ENCODE results near the gene MUC6. TPM values are rescaled to one million over a fixed set of nuclear protein-coding genes. Genes with fewer than 3 reads are reported as not detected.

The MUC6 gene
- total and polyA plus RNA-seq, 9 of the 15 experiments (the other 6 are each of a cell fraction or from before 2014, with no cell fraction given): not detected

- TF ChIP-seq EP300 (IDR thresholded peaks at IDR 0.05; ENCODE audit: low read length) (no peak), ESRRB (CRISPR knock-in tag; IDR thresholded peaks at IDR 0.05; ENCODE audit: borderline replicate concordance) (no peak)
Observed at GRCh38 chr11:1049431-1049891, 12.9 kb upstream of the MUC6 start (continued).

DNA sequence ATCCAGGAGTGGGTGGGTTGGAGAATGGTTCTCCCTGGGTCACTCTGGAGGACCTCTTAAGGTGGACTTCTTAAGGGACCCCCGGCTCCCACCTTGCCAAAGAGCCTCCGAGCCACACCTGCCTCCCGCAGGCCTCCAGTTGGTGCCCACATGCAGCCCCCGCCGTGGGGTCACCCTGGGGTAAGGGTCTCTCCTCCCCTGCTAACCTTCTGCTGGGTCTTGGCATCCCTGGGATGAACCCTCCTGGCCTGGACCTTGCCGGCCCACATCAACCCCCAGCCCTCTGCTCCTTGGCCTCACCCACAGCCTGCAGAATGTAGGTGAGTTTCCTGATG is 12.5 kb upstream of the MUC6 start:
- CTCF ChIA-PET (ENCODE audit: low intra/inter-chr PET ratio): no interaction called here
- no peak for TF ChIP-seq CSDE1 (IDR thresholded peaks at IDR 0.05)
- TF ChIP-seq MTA1 (IDR thresholded peaks at IDR 0.05; ENCODE audit: borderline replicate concordance): no peak
- TF ChIP-seq ARID1B (IDR thresholded peaks at IDR 0.05): no peak
- TF ChIP-seq SAFB (IDR thresholded peaks at IDR 0.05; ENCODE audit: borderline replicate concordance, low read depth, low read length): no peak
- no peak for TF ChIP-seq CEBPB (tag; IDR thresholded peaks at IDR 0.05)
- no peak for TF ChIP-seq STAT5A (IDR thresholded peaks at IDR 0.05; ENCODE audit: borderline replicate concordance, low read length)
- no peak for TF ChIP-seq ZNF444 (CRISPR knock-in tag; IDR thresholded peaks at IDR 0.05)
- no peak for TF ChIP-seq POLR2AphosphoS2 (IDR thresholded peaks at IDR 0.05; ENCODE audit: low read length)
- no peak for TF ChIP-seq KDM2B (CRISPR knock-in tag; IDR thresholded peaks at IDR 0.05)
- no peak for TF ChIP-seq SMARCC2 (IDR thresholded peaks at IDR 0.05; ENCODE audit: low read depth)
- no peak for TF ChIP-seq ZNF143 (CRISPR knock-in tag; IDR thresholded peaks at IDR 0.05)
- TF ChIP-seq PTTG1 (tag; IDR thresholded peaks at IDR 0.05; ENCODE audit: low read depth): no peak
- no peak for TF ChIP-seq KHSRP (IDR thresholded peaks at IDR 0.05)
- no peak for TF ChIP-seq RHOXF2B (CRISPR knock-in tag; conservative IDR thresholded peaks at IDR 0.05)
- TF ChIP-seq, protein P1, sequence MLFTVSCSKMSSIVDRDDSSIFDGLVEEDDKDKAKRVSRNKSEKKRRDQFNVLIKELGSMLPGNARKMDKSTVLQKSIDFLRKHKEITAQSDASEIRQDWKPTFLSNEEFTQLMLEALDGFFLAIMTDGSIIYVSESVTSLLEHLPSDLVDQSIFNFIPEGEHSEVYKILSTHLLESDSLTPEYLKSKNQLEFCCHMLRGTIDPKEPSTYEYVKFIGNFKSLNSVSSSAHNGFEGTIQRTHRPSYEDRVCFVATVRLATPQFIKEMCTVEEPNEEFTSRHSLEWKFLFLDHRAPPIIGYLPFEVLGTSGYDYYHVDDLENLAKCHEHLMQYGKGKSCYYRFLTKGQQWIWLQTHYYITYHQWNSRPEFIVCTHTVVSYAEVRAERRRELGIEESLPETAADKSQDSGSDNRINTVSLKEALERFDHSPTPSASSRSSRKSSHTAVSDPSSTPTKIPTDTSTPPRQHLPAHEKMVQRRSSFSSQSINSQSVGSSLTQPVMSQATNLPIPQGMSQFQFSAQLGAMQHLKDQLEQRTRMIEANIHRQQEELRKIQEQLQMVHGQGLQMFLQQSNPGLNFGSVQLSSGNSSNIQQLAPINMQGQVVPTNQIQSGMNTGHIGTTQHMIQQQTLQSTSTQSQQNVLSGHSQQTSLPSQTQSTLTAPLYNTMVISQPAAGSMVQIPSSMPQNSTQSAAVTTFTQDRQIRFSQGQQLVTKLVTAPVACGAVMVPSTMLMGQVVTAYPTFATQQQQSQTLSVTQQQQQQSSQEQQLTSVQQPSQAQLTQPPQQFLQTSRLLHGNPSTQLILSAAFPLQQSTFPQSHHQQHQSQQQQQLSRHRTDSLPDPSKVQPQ (CRISPR knock-in tag; IDR thresholded peaks at IDR 0.05; ENCODE audit: borderline replicate concordance): no peak
- Histone ChIP-seq H3K27me3 (ENCODE audit: control insufficient read depth in 2 of 2, insufficient read depth in 2 of 2, low read length in 2 of 2) (peaks cover 26 to 77% of the 10 kb centered on the region in 2 experiments), H2AFZ (ENCODE audit: low read depth, low read length) (no peak overlapping the region), H3K9me1 (ENCODE audit: control insufficient read depth, insufficient read depth, low read length) (no peaks in the 10 kb centered on the region), H3K9ac (ENCODE audit: insufficient read depth in 1 of 2, low read depth in 2 of 2, low read length in 2 of 2) (no peak overlapping the region), H3K4me1 (replicated peaks in 1 of 2; ENCODE audit: control insufficient read depth in 2 of 2, insufficient read depth in 2 of 2, low read length in 2 of 2) (peaks cover 0 to 47% of the 10 kb centered on the region in 2 experiments; a peak in 3 of 5 replicates), H3K4me3 (no peak overlapping the region), H3K4me2 (ENCODE audit: insufficient read depth, low read length) (no peak overlapping the region), H4K20me1 (replicated peaks; ENCODE audit: control insufficient read depth, insufficient read depth, low read length) (0 out of 2 replicates have a peak, but pooled peaks cover 8% of the 10 kb centered on the region), H3K79me2 (ENCODE audit: control insufficient read depth, insufficient read depth, low read length) (no peaks in the 10 kb centered on the region), H3K9me3 (replicated peaks; ENCODE audit: control insufficient read depth, insufficient read depth, low read depth, low read length) (no peaks in the 10 kb centered on the region), H3K36me3 (ENCODE audit: control insufficient read depth, insufficient read depth, low read length) (no peaks in the 10 kb centered on the region), H3K27ac (ENCODE audit: extremely low read depth, low read depth, low read length) (no peak overlapping the region)
- intact Hi-C loops (cut with micrococcal nuclease) (loop anchor here (5.0 kb wide), 1 partner anchor 142 kb away; no protein-coding TSS in a partner anchor), in situ Hi-C loops (cut with MboI) (no loop called here)
- POLR2A ChIA-PET: no interaction called here
- no TSS peak for BruUV-seq (replicated peaks)
- ATAC-seq: no peak
- no peak for FAIRE-seq
- no peak for DNase-seq (ENCODE audit: extremely low read depth in 1 of 4, low spot score in 3 of 4)
- 0% methylated on average over 6 of the region's 6 CpGs for WGBS (ENCODE audit: insufficient coverage, low coverage, missing lambda C conversion rate)

All from K562 (cell line).